ENCODE data around the gene SFTPB.

Gene SFTPB

DNA sequence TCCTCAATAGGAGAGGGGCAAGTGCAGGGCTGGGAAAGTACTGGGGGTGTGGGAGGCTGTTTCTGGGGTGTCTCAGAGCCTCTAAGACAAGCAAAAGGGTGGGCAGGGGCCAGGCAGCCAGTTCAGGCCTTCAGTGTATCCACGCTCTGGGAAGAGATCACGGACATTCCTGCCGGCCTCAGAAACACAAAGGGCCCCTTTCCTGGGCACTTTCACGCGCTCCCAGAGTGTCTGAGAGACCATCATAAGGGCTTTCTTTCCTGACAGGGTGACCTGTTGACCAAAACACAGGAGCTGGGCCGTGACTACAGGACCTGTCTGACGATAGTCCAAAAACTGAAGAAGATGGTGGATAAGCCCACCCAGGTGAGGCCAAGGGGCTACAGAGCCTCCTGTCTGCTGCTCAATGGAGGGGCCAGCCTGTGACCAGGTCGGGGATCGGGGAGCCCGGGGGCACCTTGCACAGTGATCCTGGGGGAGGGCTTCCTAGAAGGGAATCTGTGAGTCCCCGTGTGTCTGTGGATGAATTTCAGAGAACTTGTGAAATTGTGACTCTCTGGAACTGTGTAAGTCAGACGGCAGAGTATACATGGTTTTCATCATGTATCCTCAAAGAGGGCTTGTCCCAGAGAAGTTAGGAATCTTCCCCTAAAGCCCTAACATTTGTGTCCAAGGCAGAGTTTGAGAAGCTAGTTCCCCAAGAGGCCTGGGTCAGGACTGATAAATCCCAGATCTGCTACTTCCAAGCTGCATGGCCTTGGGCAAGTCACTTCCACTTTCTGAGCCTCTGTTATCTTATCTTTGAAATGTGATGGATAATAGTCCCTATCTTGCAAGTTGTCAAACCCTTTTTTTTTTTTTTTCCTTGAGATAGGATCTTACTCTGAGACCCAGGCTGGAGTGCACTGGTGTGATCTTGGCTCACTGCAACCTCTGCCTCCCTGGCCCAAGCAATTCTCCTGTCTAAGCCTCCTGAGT lies 28.0 kb upstream of the SFTPB start:
- H2AFZ ChIP-seq (ENCODE audit: low read depth, low read length) = no peak overlapping the region
- peaks cover under 1% of the 10 kb centered on the region for H3K27me3 ChIP-seq (ENCODE audit: insufficient read depth, low read length, poor library complexity)
- no peaks in the 10 kb centered on the region for H3K9me3 ChIP-seq (ENCODE audit: insufficient read depth, low read length, severe bottlenecking)
- TF ChIP-seq, protein P1, sequence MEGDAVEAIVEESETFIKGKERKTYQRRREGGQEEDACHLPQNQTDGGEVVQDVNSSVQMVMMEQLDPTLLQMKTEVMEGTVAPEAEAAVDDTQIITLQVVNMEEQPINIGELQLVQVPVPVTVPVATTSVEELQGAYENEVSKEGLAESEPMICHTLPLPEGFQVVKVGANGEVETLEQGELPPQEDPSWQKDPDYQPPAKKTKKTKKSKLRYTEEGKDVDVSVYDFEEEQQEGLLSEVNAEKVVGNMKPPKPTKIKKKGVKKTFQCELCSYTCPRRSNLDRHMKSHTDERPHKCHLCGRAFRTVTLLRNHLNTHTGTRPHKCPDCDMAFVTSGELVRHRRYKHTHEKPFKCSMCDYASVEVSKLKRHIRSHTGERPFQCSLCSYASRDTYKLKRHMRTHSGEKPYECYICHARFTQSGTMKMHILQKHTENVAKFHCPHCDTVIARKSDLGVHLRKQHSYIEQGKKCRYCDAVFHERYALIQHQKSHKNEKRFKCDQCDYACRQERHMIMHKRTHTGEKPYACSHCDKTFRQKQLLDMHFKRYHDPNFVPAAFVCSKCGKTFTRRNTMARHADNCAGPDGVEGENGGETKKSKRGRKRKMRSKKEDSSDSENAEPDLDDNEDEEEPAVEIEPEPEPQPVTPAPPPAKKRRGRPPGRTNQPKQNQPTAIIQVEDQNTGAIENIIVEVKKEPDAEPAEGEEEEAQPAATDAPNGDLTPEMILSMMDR (IDR thresholded peaks at IDR 0.05; ENCODE audit: borderline replicate concordance, extremely low read depth, low read length, poor library complexity, severe bottlenecking) = no peak
- TF ChIP-seq EZH2 (IDR thresholded peaks at IDR 0.05; ENCODE audit: borderline replicate concordance, low read depth, low read length, severe bottlenecking) = no peak
- H3K36me3 ChIP-seq (ENCODE audit: insufficient read depth, low read length) = no peaks in the 10 kb centered on the region
- DNase-seq (no peak), ATAC-seq (ENCODE audit: insufficient read depth, low read depth) (no peak)
- no peak overlapping the region for H3K4me2 ChIP-seq (ENCODE audit: insufficient read depth, low read length)
- no peaks in the 10 kb centered on the region for H3K79me2 ChIP-seq (ENCODE audit: insufficient read depth, low read length)
- H3K4me3 ChIP-seq (ENCODE audit: low read depth in 1 of 2, low read length in 2 of 2) = no peak overlapping the region
- H3K4me1 ChIP-seq (ENCODE audit: insufficient read depth, low read length) = peaks cover 6% of the 10 kb centered on the region; the same call in 1 of the 2 replicates
- no peak overlapping the region for H3K9ac ChIP-seq (ENCODE audit: low read depth, low read length)
- H3K27ac ChIP-seq (ENCODE audit: low read length) = no peak overlapping the region
- no peaks in the 10 kb centered on the region for H4K20me1 ChIP-seq (ENCODE audit: insufficient read depth, low read length)

DNA sequence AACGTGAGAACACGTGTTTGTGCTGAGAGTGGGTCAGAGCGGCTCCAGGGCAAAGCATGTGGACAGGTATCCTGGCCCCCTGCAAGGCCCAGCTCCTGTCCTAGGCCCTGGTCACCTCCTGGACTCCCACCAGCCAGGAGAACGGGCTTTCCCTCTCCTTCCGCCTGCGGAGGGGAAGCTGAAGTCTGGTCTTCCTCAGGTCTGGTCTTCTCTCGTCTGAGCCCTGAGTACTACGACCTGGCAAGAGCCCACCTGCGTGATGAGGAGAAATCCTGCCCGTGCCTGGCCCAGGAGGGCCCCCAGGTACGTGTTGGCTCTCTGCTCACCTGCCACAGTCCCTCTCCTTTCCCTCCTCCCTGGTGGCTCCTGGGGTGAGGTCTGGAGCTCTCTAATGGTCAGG lies 27.1 kb upstream of the SFTPB start:
- H3K9me3 ChIP-seq (ENCODE audit: insufficient read depth, low read length, severe bottlenecking) = no peaks in the 10 kb centered on the region
- H2AFZ ChIP-seq (ENCODE audit: low read depth, low read length) = no peak overlapping the region
- ATAC-seq (ENCODE audit: insufficient read depth, low read depth) (no peak), DNase-seq (no peak)
- H3K36me3 ChIP-seq (ENCODE audit: insufficient read depth, low read length) = no peaks in the 10 kb centered on the region
- no peaks in the 10 kb centered on the region for H3K79me2 ChIP-seq (ENCODE audit: insufficient read depth, low read length)
- H4K20me1 ChIP-seq (ENCODE audit: insufficient read depth, low read length) = no peaks in the 10 kb centered on the region
- H3K27ac ChIP-seq (ENCODE audit: low read length) = no peak overlapping the region
- H3K4me1 ChIP-seq (ENCODE audit: insufficient read depth, low read length) = peaks cover 6% of the 10 kb centered on the region; the same call in 1 of the 2 replicates
- no peak overlapping the region for H3K4me3 ChIP-seq (ENCODE audit: low read depth in 1 of 2, low read length in 2 of 2)
- TF ChIP-seq EZH2 (IDR thresholded peaks at IDR 0.05; ENCODE audit: borderline replicate concordance, low read depth, low read length, severe bottlenecking) = no peak
- TF ChIP-seq, protein P1 (IDR thresholded peaks at IDR 0.05; ENCODE audit: borderline replicate concordance, extremely low read depth, low read length, poor library complexity, severe bottlenecking) = no peak
- H3K27me3 ChIP-seq (ENCODE audit: insufficient read depth, low read length, poor library complexity) = no peaks in the 10 kb centered on the region
- no peak overlapping the region for H3K9ac ChIP-seq (ENCODE audit: low read depth, low read length)
- H3K4me2 ChIP-seq (ENCODE audit: insufficient read depth, low read length) = no peak overlapping the region

DNA sequence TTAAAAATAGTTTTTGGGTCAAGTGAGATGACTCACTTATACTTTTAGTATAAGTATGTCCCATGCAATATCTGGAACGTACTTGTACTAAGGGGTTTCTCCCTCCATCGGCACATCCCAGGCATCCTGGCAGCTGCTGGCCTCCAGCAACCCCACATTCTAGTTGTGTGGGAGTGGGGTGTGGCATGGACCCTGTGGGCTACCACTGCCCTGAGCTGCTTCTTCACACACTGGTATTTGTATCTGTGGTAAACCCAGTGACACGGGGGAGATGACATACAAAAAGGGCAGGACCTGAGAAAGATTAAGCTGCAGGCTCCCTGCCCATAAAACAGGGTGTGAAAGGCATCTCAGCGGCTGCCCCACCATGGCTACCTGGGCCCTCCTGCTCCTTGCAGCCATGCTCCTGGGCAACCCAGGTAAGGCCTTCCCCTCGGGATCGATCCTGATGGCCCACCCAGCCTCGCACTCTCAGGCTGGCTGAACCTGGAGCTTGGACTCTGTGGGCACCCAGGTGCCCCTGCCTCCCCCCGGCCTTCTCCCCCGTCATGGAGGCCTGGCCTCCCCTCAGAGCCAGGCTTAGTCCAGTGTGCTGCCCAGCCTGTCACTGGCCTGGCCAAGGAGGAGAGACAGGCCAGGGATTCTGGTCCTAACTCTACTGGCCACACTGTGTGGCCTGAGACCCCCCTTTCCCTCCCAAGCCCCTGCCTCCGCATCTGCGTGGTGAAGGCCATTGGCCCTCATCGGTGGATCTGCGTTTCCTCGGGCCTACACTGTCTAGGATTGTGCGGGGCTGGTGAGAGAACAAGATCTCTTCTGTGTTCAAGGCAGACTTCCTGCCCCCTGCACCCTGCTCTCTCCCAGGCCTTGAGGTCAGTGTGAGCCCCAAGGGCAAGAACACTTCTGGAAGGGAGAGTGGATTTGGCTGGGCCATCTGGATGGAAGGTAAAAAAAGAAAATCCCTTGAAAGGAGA lies 26.3 kb upstream of the SFTPB start, which contains the start of gene GNLY:
Gene GNLY, plus strand, starts transcription at position 307 of the 974 bp plus-strand sequence. Its CDS starts 61 bp downstream, at position 368.
- ATAC-seq (ENCODE audit: insufficient read depth, low read depth) = no peak
- Histone ChIP-seq H3K4me2 (ENCODE audit: insufficient read depth, low read length) (no peak within 1 kb of the TSS), H3K4me1 (ENCODE audit: insufficient read depth, low read length) (peaks cover 6% of the 10 kb centered on the region; the same call in 1 of the 2 replicates), H3K4me3 (ENCODE audit: low read depth in 1 of 2, low read length in 2 of 2) (no peak within 1 kb of the TSS), H3K79me2 (ENCODE audit: insufficient read depth, low read length) (no peaks in the 10 kb centered on the region), H3K27me3 (ENCODE audit: insufficient read depth, low read length, poor library complexity) (no peaks in the 10 kb centered on the region), H3K27ac (ENCODE audit: low read length) (no peak within 1 kb of the TSS), H4K20me1 (ENCODE audit: insufficient read depth, low read length) (no peaks in the 10 kb centered on the region), H2AFZ (ENCODE audit: low read depth, low read length) (no peak within 1 kb of the TSS), H3K9me3 (ENCODE audit: insufficient read depth, low read length, severe bottlenecking) (no peaks in the 10 kb centered on the region), H3K9ac (ENCODE audit: low read depth, low read length) (no peak within 1 kb of the TSS), H3K36me3 (ENCODE audit: insufficient read depth, low read length) (no peaks in the 10 kb centered on the region)
- DNase-seq = no peak
- TF ChIP-seq, protein P1 (IDR thresholded peaks at IDR 0.05; ENCODE audit: borderline replicate concordance, extremely low read depth, low read length, poor library complexity, severe bottlenecking) = no peak
- TF ChIP-seq EZH2 (IDR thresholded peaks at IDR 0.05; ENCODE audit: borderline replicate concordance, low read depth, low read length, severe bottlenecking) = no peak

All from DND-41 (cell line).